ENCODE results near the gene HPGDS.

HPGDS gene

GRCh38 chr4:94271248-94271647 lies 71.4 kb downstream of the HPGDS start:
- no peak overlapping the region for H3K4me3 ChIP-seq (ENCODE audit: low read depth, low read length)
- in situ Hi-C loops (cut with HindIII; ENCODE audit: low sequenced_read_pairs) = no loop called here
- no peak for TF ChIP-seq CTCF (IDR thresholded peaks at IDR 0.05; ENCODE audit: low read depth, low read length, missing control alignments)
- DNase-seq (ENCODE audit: low read depth) = no peak

GRCh38 chr4:94267037-94267436 lies 75.6 kb downstream of the HPGDS start:
- in situ Hi-C loops (cut with HindIII; ENCODE audit: low sequenced_read_pairs) = no loop called here
- no peak for TF ChIP-seq CTCF (IDR thresholded peaks at IDR 0.05; ENCODE audit: low read depth, low read length, missing control alignments)
- no peak overlapping the region for H3K4me3 ChIP-seq (ENCODE audit: low read depth, low read length)
- no peak for DNase-seq (ENCODE audit: low read depth)

GRCh38 chr4:94262163-94263016 lies 80.2 kb downstream of the HPGDS start:
- DNase-seq (ENCODE audit: low read depth) = no peak
- H3K4me3 ChIP-seq (ENCODE audit: low read depth, low read length) = no peak overlapping the region
- no peak for TF ChIP-seq CTCF (IDR thresholded peaks at IDR 0.05; ENCODE audit: low read depth, low read length, missing control alignments)
- in situ Hi-C loops (cut with HindIII; ENCODE audit: low sequenced_read_pairs) = no loop called here

- DNase-seq (ENCODE audit: low read depth) = no peak
- in situ Hi-C loops (cut with HindIII; ENCODE audit: low sequenced_read_pairs) = no loop called here
- H3K4me3 ChIP-seq (ENCODE audit: low read depth, low read length) = no peak overlapping the region
- TF ChIP-seq CTCF (IDR thresholded peaks at IDR 0.05; ENCODE audit: low read depth, low read length, missing control alignments) = no peak
Measured at GRCh38 chr4:94256828-94257227, 85.8 kb downstream of the HPGDS start.

GRCh38 chr4:94256144-94256783 lies 86.4 kb downstream of the HPGDS start:
- in situ Hi-C loops (cut with HindIII; ENCODE audit: low sequenced_read_pairs) = no loop called here
- TF ChIP-seq CTCF (IDR thresholded peaks at IDR 0.05; ENCODE audit: low read depth, low read length, missing control alignments) = no peak
- no peak overlapping the region for H3K4me3 ChIP-seq (ENCODE audit: low read depth, low read length)
- DNase-seq (ENCODE audit: low read depth) = no peak

GRCh38 chr4:94253036-94253435 lies 89.6 kb downstream of the HPGDS start:
- in situ Hi-C loops (cut with HindIII; ENCODE audit: low sequenced_read_pairs) = no loop called here
- no peak overlapping the region for H3K4me3 ChIP-seq (ENCODE audit: low read depth, low read length)
- DNase-seq (ENCODE audit: low read depth) = no peak
- TF ChIP-seq CTCF (IDR thresholded peaks at IDR 0.05; ENCODE audit: low read depth, low read length, missing control alignments) = no peak
